Esophagus muscularis mucosa (tissue), 4 donors: ENCODE data around the gene ARL16. TPM values are rescaled to one million over a fixed set of nuclear protein-coding genes. Genes with fewer than 3 reads are reported as not detected.

Experiments
- DNase-seq: peaks from one replicate; pipeline ENCODE4 v3.0.0-alpha.2; 2017; ENCODE audit errors: extremely low spot score
- H3K27ac ChIP-seq, 4 donors: fragments of 200-600 bp; sonication (generic); replicated peaks in 1 of 4; 1 replicate in 3 of 4; 2 replicates in 1 of 4; pipeline ENCODE4 v1.5.1; 2016 to 2019; ENCODE audit warnings: mild to moderate bottlenecking in 1 of 4
- H3K27me3 ChIP-seq, 4 donors: fragments of 200-600 bp; sonication (generic); one replicate each; pipeline versions ENCODE4 v1.5.1 to v1.6.0; 2016 to 2019
- H3K36me3 ChIP-seq, 4 donors: fragments of 200-600 bp; sonication (generic); one replicate each; pipeline ENCODE4 v1.5.1; 2016 to 2019
- H3K4me1 ChIP-seq, 4 donors: fragments of 200-600 bp; sonication (generic); one replicate each; pipeline ENCODE4 v1.5.1; 2016 to 2019
- H3K4me3 ChIP-seq, 4 donors: fragments of 200-600 bp; sonication (generic); 1 replicate in 2 of 4; 2 replicates in 2 of 4; pipeline ENCODE4 v1.5.1; 2016 to 2019; ENCODE audit warnings: mild to moderate bottlenecking in 4 of 4, moderate library complexity in 1 of 4
- H3K9me3 ChIP-seq, 4 donors: fragments of 200-600 bp; sonication (generic); 1 replicate in 3 of 4; 2 replicates in 1 of 4; pipeline ENCODE4 v1.5.1; 2016 to 2019
- CTCF ChIP-seq, 3 experiments: fragments of 200-600 bp in 2 of 3; fragments of 450-650 bp in 1 of 3; sonication (generic) in 2 of 3; IDR thresholded peaks; one replicate each; pipeline ENCODE4 v1.5.1; 2017 to 2019; ENCODE audit warnings: antibody characterized with exemption in 3 of 3, mild to moderate bottlenecking in 2 of 3, moderate library complexity in 1 of 3
- EP300 ChIP-seq: sonication (generic); formaldehyde crosslinking; IDR thresholded peaks from one replicate; pipeline ENCODE4 v1.6.1; 2017; ENCODE audit warnings: antibody characterized with exemption
- POLR2A ChIP-seq: fragments of 450-650 bp; IDR thresholded peaks from one replicate; pipeline ENCODE4 v1.6.1; 2017; ENCODE audit warnings: antibody characterized with exemption, moderate library complexity, mild to moderate bottlenecking, low read depth
- POLR2AphosphoS5 ChIP-seq, 2 donors: sonication (generic); formaldehyde crosslinking; IDR thresholded peaks; one replicate each; pipeline ENCODE4 v1.6.1; 2017; ENCODE audit warnings: antibody characterized with exemption in 2 of 2
- WGBS: methylation state at CpG from one replicate; pipeline ENCODE4 v1.1.5; 2018; 5-methylcytosine and 5-hydroxymethylcytosine counted together
- intact Hi-C: fragments of 100-400 bp; cut with DNase I; formaldehyde crosslinking; loops from one replicate; pipeline ENCODE4 v1.15.1; 2023
- total RNA-seq, 4 donors: library from RNA; depleted of rRNA; stranded (reverse); fragments of >200 nt; gene quantifications; one replicate each; pipeline versions ENCODE4 v1.1.0 to v1.2.1, GENCODE V29; 2016

Gene ARL16
- total RNA-seq, 4 donors from 2014 or later: 23.7 to 38.3 (median 27.3) TPM

GRCh38 chr17:81702934-81703746, 19.5 kb upstream of the ARL16 start, which contains the start of gene MRPL12:
TSS of gene MRPL12 (plus strand) at chr17:81703367. CDS start at chr17:81703502, 135 bp downstream.
- Histone ChIP-seq H3K4me3 (peak within 1 kb of the TSS; percentile 67 to 87 (median 78)), H3K36me3 (peaks cover 20 to 76% (median 71%) of the 10 kb centered on the region in 4 donors), H3K9me3 (no peaks in the 10 kb centered on the region), H3K27ac (peak within 1 kb of the TSS; percentile 86 to 97 (median 92)), H3K4me1 (peaks cover 34 to 39% (median 36%) of the 10 kb centered on the region in 4 donors), H3K27me3 (no peaks in the 10 kb centered on the region)
- peak; percentile 97 for DNase-seq
- WGBS: 0% methylated on average over 21 of the region's 102 CpGs
- intact Hi-C loops: no loop called here
- TF ChIP-seq CTCF (IDR thresholded peaks at IDR 0.05) (peak; percentile 19 to 38 (median 33)), EP300 (no peak), POLR2A (peak; percentile 83), POLR2AphosphoS5 (IDR thresholded peaks at IDR 0.05) (peak; percentile 97 to 100)

- WGBS: 81% methylated on average over 18 of the region's 23 CpGs
- TF ChIP-seq EP300: no peak
- no peak for TF ChIP-seq CTCF (IDR thresholded peaks at IDR 0.05)
- no peak for TF ChIP-seq POLR2AphosphoS5 (IDR thresholded peaks at IDR 0.05)
- TF ChIP-seq POLR2A: no peak
- no peak for DNase-seq
- intact Hi-C loops: no loop called here
- Histone ChIP-seq H3K4me3 (peak overlapping the region; percentile 67 to 87 (median 78)), H3K27me3 (no peaks in the 10 kb centered on the region), H3K27ac (peak overlapping the region in 3 of 4 donors; percentile 89 to 97 (median 96)), H3K4me1 (peaks cover 34 to 41% (median 38%) of the 10 kb centered on the region in 4 donors), H3K36me3 (peaks cover 26 to 76% (median 72%) of the 10 kb centered on the region in 4 donors), H3K9me3 (no peaks in the 10 kb centered on the region)
These were observed 17.9 kb upstream of the ARL16 start for GRCh38 chr17:81701288-81702071.

- Histone ChIP-seq H3K36me3 (peaks cover 34 to 76% (median 72%) of the 10 kb centered on the region in 4 donors), H3K9me3 (no peaks in the 10 kb centered on the region), H3K4me3 (no peak overlapping the region), H3K27me3 (no peaks in the 10 kb centered on the region), H3K4me1 (peaks cover 34 to 43% (median 38%) of the 10 kb centered on the region in 4 donors), H3K27ac (no peak overlapping the region)
- DNase-seq: no peak
- intact Hi-C loops: no loop called here
- no peak for TF ChIP-seq POLR2A
- no peak for TF ChIP-seq CTCF (IDR thresholded peaks at IDR 0.05)
- no peak for TF ChIP-seq POLR2AphosphoS5 (IDR thresholded peaks at IDR 0.05)
- TF ChIP-seq EP300: no peak
- WGBS: 90% methylated on average over 20 of the region's 25 CpGs
These were observed 17.0 kb upstream of the ARL16 start for GRCh38 chr17:81700353-81701287.
